ENCODE data around the gene ZNF837. TPM values are rescaled to one million over a fixed set of nuclear protein-coding genes. Genes with fewer than 3 reads are reported as not detected.
A peak's percentile ranks its signal among the peaks of the same experiment; 100 is the strongest.

Gene ZNF837
- total and polyA plus RNA-seq, 2 of the 13 experiments (the other 11 are each of a cell fraction or from before 2014, with no cell fraction given): 0.29 to 1.3 TPM

- TF ChIP-seq, protein P1, sequence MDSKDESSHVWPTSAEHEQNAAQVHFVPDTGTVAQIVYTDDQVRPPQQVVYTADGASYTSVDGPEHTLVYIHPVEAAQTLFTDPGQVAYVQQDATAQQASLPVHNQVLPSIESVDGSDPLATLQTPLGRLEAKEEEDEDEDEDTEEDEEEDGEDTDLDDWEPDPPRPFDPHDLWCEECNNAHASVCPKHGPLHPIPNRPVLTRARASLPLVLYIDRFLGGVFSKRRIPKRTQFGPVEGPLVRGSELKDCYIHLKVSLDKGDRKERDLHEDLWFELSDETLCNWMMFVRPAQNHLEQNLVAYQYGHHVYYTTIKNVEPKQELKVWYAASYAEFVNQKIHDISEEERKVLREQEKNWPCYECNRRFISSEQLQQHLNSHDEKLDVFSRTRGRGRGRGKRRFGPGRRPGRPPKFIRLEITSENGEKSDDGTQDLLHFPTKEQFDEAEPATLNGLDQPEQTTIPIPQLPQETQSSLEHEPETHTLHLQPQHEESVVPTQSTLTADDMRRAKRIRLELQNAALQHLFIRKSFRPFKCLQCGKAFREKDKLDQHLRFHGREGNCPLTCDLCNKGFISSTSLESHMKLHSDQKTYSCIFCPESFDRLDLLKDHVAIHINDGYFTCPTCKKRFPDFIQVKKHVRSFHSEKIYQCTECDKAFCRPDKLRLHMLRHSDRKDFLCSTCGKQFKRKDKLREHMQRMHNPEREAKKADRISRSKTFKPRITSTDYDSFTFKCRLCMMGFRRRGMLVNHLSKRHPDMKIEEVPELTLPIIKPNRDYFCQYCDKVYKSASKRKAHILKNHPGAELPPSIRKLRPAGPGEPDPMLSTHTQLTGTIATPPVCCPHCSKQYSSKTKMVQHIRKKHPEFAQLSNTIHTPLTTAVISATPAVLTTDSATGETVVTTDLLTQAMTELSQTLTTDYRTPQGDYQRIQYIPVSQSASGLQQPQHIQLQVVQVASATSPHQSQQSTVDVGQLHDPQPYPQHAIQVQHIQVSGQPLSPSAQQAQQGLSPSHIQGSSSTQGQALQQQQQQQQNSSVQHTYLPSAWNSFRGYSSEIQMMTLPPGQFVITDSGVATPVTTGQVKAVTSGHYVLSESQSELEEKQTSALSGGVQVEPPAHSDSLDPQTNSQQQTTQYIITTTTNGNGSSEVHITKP (CRISPR knock-in tag; IDR thresholded peaks at IDR 0.05; ENCODE audit: low read depth): no peak
- TF ChIP-seq CHD2 (IDR thresholded peaks at IDR 0.05; ENCODE audit: low read depth, low read length) (no peak), GABPB1 (CRISPR knock-in tag; IDR thresholded peaks at IDR 0.05) (peak; percentile 67), HDAC1 (CRISPR knock-in tag; IDR thresholded peaks at IDR 0.05) (peak; percentile 52), POGK (CRISPR knock-in tag; conservative IDR thresholded peaks at IDR 0.05) (no peak), ZNF496 (CRISPR knock-in tag; IDR thresholded peaks at IDR 0.05; ENCODE audit: insufficient replicate concordance) (no peak), ZNF503 (CRISPR knock-in tag; IDR thresholded peaks at IDR 0.05) (no peak), MYC (CRISPR knock-in tag; IDR thresholded peaks at IDR 0.05; ENCODE audit: borderline replicate concordance) (0 out of 2 replicates have a peak, but pooled peaks have one; percentile 2), ARID5B (CRISPR knock-in tag; IDR thresholded peaks at IDR 0.05) (peak; percentile 27)
- TF ChIP-seq, protein P2, sequence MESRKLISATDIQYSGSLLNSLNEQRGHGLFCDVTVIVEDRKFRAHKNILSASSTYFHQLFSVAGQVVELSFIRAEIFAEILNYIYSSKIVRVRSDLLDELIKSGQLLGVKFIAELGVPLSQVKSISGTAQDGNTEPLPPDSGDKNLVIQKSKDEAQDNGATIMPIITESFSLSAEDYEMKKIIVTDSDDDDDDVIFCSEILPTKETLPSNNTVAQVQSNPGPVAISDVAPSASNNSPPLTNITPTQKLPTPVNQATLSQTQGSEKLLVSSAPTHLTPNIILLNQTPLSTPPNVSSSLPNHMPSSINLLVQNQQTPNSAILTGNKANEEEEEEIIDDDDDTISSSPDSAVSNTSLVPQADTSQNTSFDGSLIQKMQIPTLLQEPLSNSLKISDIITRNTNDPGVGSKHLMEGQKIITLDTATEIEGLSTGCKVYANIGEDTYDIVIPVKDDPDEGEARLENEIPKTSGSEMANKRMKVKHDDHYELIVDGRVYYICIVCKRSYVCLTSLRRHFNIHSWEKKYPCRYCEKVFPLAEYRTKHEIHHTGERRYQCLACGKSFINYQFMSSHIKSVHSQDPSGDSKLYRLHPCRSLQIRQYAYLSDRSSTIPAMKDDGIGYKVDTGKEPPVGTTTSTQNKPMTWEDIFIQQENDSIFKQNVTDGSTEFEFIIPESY (CRISPR knock-in tag; IDR thresholded peaks at IDR 0.05): no peak
- TF ChIP-seq, protein P3, sequence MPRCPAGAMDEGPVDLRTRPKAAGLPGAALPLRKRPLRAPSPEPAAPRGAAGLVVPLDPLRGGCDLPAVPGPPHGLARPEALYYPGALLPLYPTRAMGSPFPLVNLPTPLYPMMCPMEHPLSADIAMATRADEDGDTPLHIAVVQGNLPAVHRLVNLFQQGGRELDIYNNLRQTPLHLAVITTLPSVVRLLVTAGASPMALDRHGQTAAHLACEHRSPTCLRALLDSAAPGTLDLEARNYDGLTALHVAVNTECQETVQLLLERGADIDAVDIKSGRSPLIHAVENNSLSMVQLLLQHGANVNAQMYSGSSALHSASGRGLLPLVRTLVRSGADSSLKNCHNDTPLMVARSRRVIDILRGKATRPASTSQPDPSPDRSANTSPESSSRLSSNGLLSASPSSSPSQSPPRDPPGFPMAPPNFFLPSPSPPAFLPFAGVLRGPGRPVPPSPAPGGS (CRISPR knock-in tag; IDR thresholded peaks at IDR 0.05): 0 out of 2 replicates have a peak, but pooled peaks have one; percentile 38
These were observed 27.8 kb downstream of the ZNF837 start, which contains the start of gene A1BG (continued) for GRCh38 chr19:58352760-58353671.
